ENCODE results near the gene PACS2. TPM values are rescaled to one million over a fixed set of nuclear protein-coding genes. Genes with fewer than 3 reads are reported as not detected.

The PACS2 gene
- total and polyA plus RNA-seq, 2 of the 4 experiments (the other 2 are of a cell fraction), result 15.6 to 32.2 TPM

DNA sequence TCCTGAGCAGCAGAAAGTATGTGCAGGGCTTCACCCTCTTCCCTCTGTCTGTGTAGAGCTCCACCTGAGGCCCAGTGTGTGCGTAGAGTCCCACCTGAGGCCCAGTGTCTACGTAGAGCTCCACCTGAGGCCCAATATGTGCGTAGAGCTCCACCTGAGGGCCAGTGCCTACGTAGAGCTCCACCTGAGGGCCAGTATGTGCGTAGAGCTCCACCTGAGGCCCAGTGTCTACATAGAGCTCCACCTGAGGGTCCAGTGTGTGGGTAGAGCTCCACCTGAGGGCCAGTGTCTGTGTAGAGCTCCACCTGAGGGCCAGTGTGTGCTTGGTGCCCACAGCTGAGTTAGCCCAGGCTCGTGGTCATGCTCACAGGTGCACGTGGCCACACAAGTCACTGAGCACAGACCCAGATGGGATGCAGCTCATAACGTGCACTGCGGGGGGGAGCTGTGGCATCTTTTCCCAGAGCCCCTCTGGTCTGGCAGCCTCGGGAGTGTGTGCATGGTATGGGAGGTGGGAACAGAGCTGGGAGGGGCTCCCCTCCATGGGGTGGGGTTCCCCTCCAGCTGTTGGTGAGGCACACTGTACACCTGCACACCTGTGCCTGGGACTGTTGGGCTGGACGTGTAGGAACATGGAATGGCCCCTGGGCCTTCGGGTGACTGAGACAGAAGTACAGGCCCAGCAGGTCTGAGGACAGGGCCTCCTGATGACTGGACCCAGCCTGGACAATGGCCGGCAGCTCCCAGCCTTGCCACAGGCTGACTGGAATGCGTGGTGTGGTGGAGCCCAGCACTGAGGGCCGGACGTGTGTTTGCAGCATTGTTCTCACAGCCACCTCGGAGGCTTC lies 20.1 kb downstream of the PACS2 start:
- no peak overlapping the region for H3K27ac ChIP-seq (ENCODE audit: insufficient read depth, low read length)

More for the DNA sequence above, 20.1 kb downstream of the PACS2 start:
- Histone ChIP-seq H3K79me1 (ENCODE audit: low read depth in 1 of 2, low read length in 2 of 2) (peaks cover 11 to 79% of the 10 kb centered on the region in 2 experiments), H3K18ac (ENCODE audit: low read depth, low read length) (no peak overlapping the region), H3K4me3 (ENCODE audit: insufficient read depth, low read depth, low read length) (no peak overlapping the region), H4K8ac (ENCODE audit: low read depth in 2 of 2, low read length in 2 of 2) (no peak overlapping the region), H4K5ac (ENCODE audit: low read depth, low read length) (no peak overlapping the region), H2AK9ac (replicated peaks; ENCODE audit: low read depth, low read length, poor library complexity) (peak overlapping the region; percentile 3), H3K9ac (ENCODE audit: low read depth, low read length) (no peak overlapping the region), H3K23ac (ENCODE audit: low read depth, low read length) (no peak overlapping the region), H3K4me2 (ENCODE audit: low read depth, low read length) (no peak overlapping the region), H3K9me1 (ENCODE audit: insufficient read depth, low read length) (peaks cover 9% of the 10 kb centered on the region; the same call in 1 of the 2 replicates), H4K91ac (ENCODE audit: insufficient read depth, low read depth, low read length) (no peak overlapping the region), H2BK5ac (ENCODE audit: low read depth, low read length, poor library complexity, severe bottlenecking) (no peak overlapping the region), H3K36me3 (ENCODE audit: control insufficient read depth, insufficient read depth, low read length) (no peaks in the 10 kb centered on the region), H3K9me3 (ENCODE audit: control insufficient read depth, insufficient read depth, low read length) (no peaks in the 10 kb centered on the region; the same call in 1 of the 2 replicates), H3K14ac (replicated peaks; ENCODE audit: low read depth, low read length) (no peak overlapping the region), H3K4me1 (ENCODE audit: control insufficient read depth, insufficient read depth, low read length) (peaks cover 5% of the 10 kb centered on the region; the same call in 1 of the 2 replicates), H2BK120ac (ENCODE audit: low read depth, low read length) (no peak overlapping the region), H4K20me1 (ENCODE audit: insufficient read depth, low read length) (peaks cover 60% of the 10 kb centered on the region), H3K56ac (ENCODE audit: extremely low read depth, insufficient read depth, low read length) (no peak overlapping the region), H3K4ac (ENCODE audit: low read depth, low read length) (no peak overlapping the region), H3K27me3 (ENCODE audit: control insufficient read depth, insufficient read depth, low read length) (no peaks in the 10 kb centered on the region), H2BK15ac (ENCODE audit: low read depth, low read length) (no peak overlapping the region), H2AFZ (replicated peaks; ENCODE audit: low read length, poor library complexity) (no peak overlapping the region), H2BK20ac (ENCODE audit: low read depth, low read length) (no peak overlapping the region), H2AK5ac (ENCODE audit: low read depth, low read length) (no peak overlapping the region)
- no TSS peak for BruUV-seq (replicated peaks)
- in situ Hi-C loops (cut with MboI; ENCODE audit: low sequenced_read_pairs), result no loop called here
- ChIA-PET CTCF (no interaction called here), POLR2A (ENCODE audit: unreplicated experiment) (no interaction called here)
- dilution Hi-C loops (cut with HindIII; ENCODE audit: low sequenced_read_pairs, unreplicated experiment), result no loop called here
- intact Hi-C loops (cut with micrococcal nuclease), result no loop called here
- 92% methylated on average over 12 of the region's 17 CpGs; no CpG with 5 or more reads in 1 of the 2 experiments for WGBS, 2 experiments (ENCODE audit: extremely low coverage in 2 of 2, insufficient read length in 1 of 2)
- TF ChIP-seq RAD21 (IDR thresholded peaks at IDR 0.05; ENCODE audit: low read length), result no peak
- TF ChIP-seq, protein P1, sequence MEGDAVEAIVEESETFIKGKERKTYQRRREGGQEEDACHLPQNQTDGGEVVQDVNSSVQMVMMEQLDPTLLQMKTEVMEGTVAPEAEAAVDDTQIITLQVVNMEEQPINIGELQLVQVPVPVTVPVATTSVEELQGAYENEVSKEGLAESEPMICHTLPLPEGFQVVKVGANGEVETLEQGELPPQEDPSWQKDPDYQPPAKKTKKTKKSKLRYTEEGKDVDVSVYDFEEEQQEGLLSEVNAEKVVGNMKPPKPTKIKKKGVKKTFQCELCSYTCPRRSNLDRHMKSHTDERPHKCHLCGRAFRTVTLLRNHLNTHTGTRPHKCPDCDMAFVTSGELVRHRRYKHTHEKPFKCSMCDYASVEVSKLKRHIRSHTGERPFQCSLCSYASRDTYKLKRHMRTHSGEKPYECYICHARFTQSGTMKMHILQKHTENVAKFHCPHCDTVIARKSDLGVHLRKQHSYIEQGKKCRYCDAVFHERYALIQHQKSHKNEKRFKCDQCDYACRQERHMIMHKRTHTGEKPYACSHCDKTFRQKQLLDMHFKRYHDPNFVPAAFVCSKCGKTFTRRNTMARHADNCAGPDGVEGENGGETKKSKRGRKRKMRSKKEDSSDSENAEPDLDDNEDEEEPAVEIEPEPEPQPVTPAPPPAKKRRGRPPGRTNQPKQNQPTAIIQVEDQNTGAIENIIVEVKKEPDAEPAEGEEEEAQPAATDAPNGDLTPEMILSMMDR (conservative IDR thresholded peaks at IDR 0.05; ENCODE audit: low read depth, low read length), result no peak
- TF ChIP-seq, protein P2, sequence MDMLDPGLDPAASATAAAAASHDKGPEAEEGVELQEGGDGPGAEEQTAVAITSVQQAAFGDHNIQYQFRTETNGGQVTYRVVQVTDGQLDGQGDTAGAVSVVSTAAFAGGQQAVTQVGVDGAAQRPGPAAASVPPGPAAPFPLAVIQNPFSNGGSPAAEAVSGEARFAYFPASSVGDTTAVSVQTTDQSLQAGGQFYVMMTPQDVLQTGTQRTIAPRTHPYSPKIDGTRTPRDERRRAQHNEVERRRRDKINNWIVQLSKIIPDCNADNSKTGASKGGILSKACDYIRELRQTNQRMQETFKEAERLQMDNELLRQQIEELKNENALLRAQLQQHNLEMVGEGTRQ (IDR thresholded peaks at IDR 0.05; ENCODE audit: low read depth, low read length), result no peak
- no peak for TF ChIP-seq MXI1 (IDR thresholded peaks at IDR 0.05; ENCODE audit: borderline replicate concordance, low read depth, low read length)
- no peak for TF ChIP-seq RCOR1 (IDR thresholded peaks at IDR 0.05; ENCODE audit: insufficient replicate concordance, low read length)
- no peak for TF ChIP-seq BHLHE40 (IDR thresholded peaks at IDR 0.05; ENCODE audit: low read depth, low read length)
- TF ChIP-seq CHD1 (IDR thresholded peaks at IDR 0.05; ENCODE audit: low read depth, low read length), result no peak
- DNase-seq (no peak), ATAC-seq (ENCODE audit: low read depth) (no peak)

All from IMR-90 (cell line).